H54 (cell line): ENCODE results near the gene LILRA5.
"Not testable (repeated sequence)": the region's sequence is repeated elsewhere in the genome, so short reads cannot be mapped to it uniquely, and the experiment has no call there.

Source experiments
- DNase-seq: peaks from one replicate; pipeline ENCODE4 v3.0.0; 2011; ENCODE audit warnings: low spot score, mixed read lengths; ENCODE audit not compliant: insufficient read length
- FAIRE-seq: peaks from 3 replicates; lab custom pipeline; 2011; peaks lifted over from hg19 to GRCh38; lab: Jason Lieb, UNC
- POLR2A ChIP-seq: IDR thresholded peaks from 2 replicates; pipeline ENCODE4 v1.6.1; 2011; ENCODE audit warnings: low read depth, mild to moderate bottlenecking, low read length

Gene LILRA5

GRCh38 chr19:54307389-54308020, 5.5 kb downstream of the LILRA5 start:
- no peak for DNase-seq
- FAIRE-seq: no peak
- TF ChIP-seq POLR2A: no peak

GRCh38 chr19:54305141-54305540, 7.8 kb downstream of the LILRA5 start:
- FAIRE-seq: no peak
- DNase-seq: no peak
- TF ChIP-seq POLR2A: no peak

- TF ChIP-seq POLR2A: no peak
- FAIRE-seq (no peak), DNase-seq (no peak)
Observed at GRCh38 chr19:54302257-54302656, 10.7 kb downstream of the LILRA5 start.

GRCh38 chr19:54299515-54299914, 13.5 kb downstream of the LILRA5 start:
- TF ChIP-seq POLR2A: no peak
- no peak for DNase-seq
- FAIRE-seq: no peak

- FAIRE-seq: no peak
- no peak for TF ChIP-seq POLR2A
- no peak for DNase-seq
Observed at GRCh38 chr19:54299126-54299498, 13.9 kb downstream of the LILRA5 start.

GRCh38 chr19:54298357-54299125, 14.4 kb downstream of the LILRA5 start:
- DNase-seq (no peak), FAIRE-seq (no peak)
- no peak for TF ChIP-seq POLR2A

GRCh38 chr19:54297759-54298305, 15.1 kb downstream of the LILRA5 start:
- FAIRE-seq (no peak), DNase-seq (no peak)
- TF ChIP-seq POLR2A: no peak

GRCh38 chr19:54294539-54294938, 18.4 kb downstream of the LILRA5 start:
- DNase-seq (no peak), FAIRE-seq (no peak)
- TF ChIP-seq POLR2A: no peak

- not testable (repeated sequence) for FAIRE-seq
Observed at GRCh38 chr19:54289160-54289559, 23.8 kb downstream of the LILRA5 start.

GRCh38 chr19:54287456-54287855, 25.5 kb downstream of the LILRA5 start:
- DNase-seq: no peak
- TF ChIP-seq POLR2A: no peak
- no peak for FAIRE-seq

More at GRCh38 chr19:54289160-54289559, 23.8 kb downstream of the LILRA5 start:
- DNase-seq: not testable (repeated sequence)

GRCh38 chr19:54286283-54286682, 26.7 kb downstream of the LILRA5 start:
- FAIRE-seq, DNase-seq: not testable (repeated sequence)

- not testable (repeated sequence) for FAIRE-seq, DNase-seq
Observed at GRCh38 chr19:54285427-54286056, 27.4 kb downstream of the LILRA5 start.

- FAIRE-seq: no peak
- no peak for DNase-seq
- no peak for TF ChIP-seq POLR2A
Observed at GRCh38 chr19:54282686-54283470, 30.1 kb downstream of the LILRA5 start.

GRCh38 chr19:54281729-54282075, 31.3 kb downstream of the LILRA5 start:
- not testable (repeated sequence) for DNase-seq, FAIRE-seq
